OCI-LY3 (cell line): ENCODE results near the gene TRPM7.
A peak's percentile ranks its signal among the peaks of the same experiment; 100 is the strongest.

ENCODE experiments used
- H2AFZ ChIP-seq: fragments of 200-600, 300-600 bp; shearing (Covaris generic); 2 replicates; pipeline ENCODE4 v1.6.0; 2014; ENCODE audit warnings: antibody characterized with exemption, low read depth, low read length
- H3K27ac ChIP-seq: fragments of 200-600, 300-600 bp; sonication (generic); 2 replicates; pipeline ENCODE4 v1.5.1; 2014; ENCODE audit warnings: mild to moderate bottlenecking, low read length, moderate library complexity, mixed read lengths
- H3K27me3 ChIP-seq: fragments of 200-600, 300-600 bp; sonication (generic); 2 replicates; pipeline ENCODE4 v1.6.1; 2014; ENCODE audit warnings: low read depth, low read length, mixed read lengths
- H3K36me3 ChIP-seq: fragments of 200-600, 300-600 bp; sonication (generic); replicated peaks from 2 replicates; pipeline ENCODE3; 2014; ENCODE audit warnings: low read depth, low read length, mixed read lengths
- H3K4me1 ChIP-seq: fragments of 300-600, 200-600 bp; sonication (generic); 2 replicates; pipeline ENCODE4 v1.6.1; 2014; ENCODE audit warnings: low read length, mixed read lengths
- H3K4me2 ChIP-seq: fragments of 200-600, 300-600 bp; sonication (generic); 2 replicates; pipeline ENCODE4 v1.6.1; 2014; ENCODE audit warnings: low read length, mixed read lengths
- H3K4me3 ChIP-seq: fragments of 300-600, 200-600 bp; sonication (generic); 2 replicates; pipeline ENCODE4 v1.5.1; 2014; ENCODE audit warnings: antibody characterized with exemption, mild to moderate bottlenecking, low read length, moderate library complexity
- H3K79me2 ChIP-seq: fragments of 300-600, 200-600 bp; shearing (Covaris generic); 2 replicates; pipeline ENCODE4 v1.6.1; 2014; ENCODE audit warnings: mild to moderate bottlenecking, low read length, mixed read lengths
- H3K9ac ChIP-seq: fragments of 300-600, 200-600 bp; shearing (Covaris generic); 2 replicates; pipeline ENCODE4 v1.6.0; 2014; ENCODE audit warnings: mild to moderate bottlenecking, low read length, moderate library complexity
- H3K9me3 ChIP-seq: fragments of 200-600, 300-600 bp; shearing (Covaris generic); 2 replicates; pipeline ENCODE4 v1.6.1; 2014; ENCODE audit warnings: low read length, mixed read lengths; ENCODE audit not compliant: insufficient read depth
- H4K20me1 ChIP-seq: fragments of 200-600, 300-600 bp; sonication (generic); 2 replicates; pipeline ENCODE4 v1.6.1; 2016; ENCODE audit warnings: low read length, mixed read lengths; ENCODE audit not compliant: insufficient read depth
- EZH2phosphoT487 ChIP-seq: fragments of 200-600 bp; shearing (Covaris generic); IDR thresholded peaks from 2 replicates; pipeline ENCODE4 v1.6.1; 2018; ENCODE audit warnings: antibody characterized with exemption, mixed run types, low read depth
- TF ChIP-seq, protein P1 (sequence below): fragments of 200-600, 300-600 bp; sonication (generic); IDR thresholded peaks from 2 replicates; pipeline ENCODE4 v1.5.1; 2014; ENCODE audit warnings: antibody characterized with exemption, low read length, low read depth

Gene TRPM7

DNA sequence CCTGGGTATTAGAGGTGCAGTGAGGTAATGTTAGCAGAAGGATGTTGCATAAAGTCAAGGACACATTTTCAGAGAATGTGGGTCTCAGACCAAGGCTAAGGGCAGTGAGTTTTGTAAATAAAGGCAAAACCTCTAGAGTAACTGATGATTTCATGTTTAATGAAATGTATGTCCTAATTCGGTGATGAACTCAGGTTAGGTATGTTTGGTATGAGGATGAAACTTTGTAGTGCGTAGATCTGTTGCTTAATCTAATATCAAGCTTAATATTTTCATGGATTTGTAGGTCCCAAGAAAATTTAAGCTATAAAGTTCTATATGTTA is 143.7 kb downstream of the TRPM7 start:
- Histone ChIP-seq H3K4me1 (peaks cover 16% of the 10 kb centered on the region), H3K79me2 (no peaks in the 10 kb centered on the region), H3K27ac (no peak overlapping the region), H3K4me2 (peak overlapping the region; percentile 53; the same call in 1 of the 2 replicates), H3K4me3 (no peak overlapping the region), H3K9ac (no peak overlapping the region), H4K20me1 (no peaks in the 10 kb centered on the region), H3K9me3 (no peaks in the 10 kb centered on the region), H2AFZ (no peak overlapping the region), H3K27me3 (peaks cover 11% of the 10 kb centered on the region; the same call in 1 of the 2 replicates), H3K36me3 (no peaks in the 10 kb centered on the region)
- no peak for TF ChIP-seq EZH2phosphoT487
- TF ChIP-seq, protein P1, sequence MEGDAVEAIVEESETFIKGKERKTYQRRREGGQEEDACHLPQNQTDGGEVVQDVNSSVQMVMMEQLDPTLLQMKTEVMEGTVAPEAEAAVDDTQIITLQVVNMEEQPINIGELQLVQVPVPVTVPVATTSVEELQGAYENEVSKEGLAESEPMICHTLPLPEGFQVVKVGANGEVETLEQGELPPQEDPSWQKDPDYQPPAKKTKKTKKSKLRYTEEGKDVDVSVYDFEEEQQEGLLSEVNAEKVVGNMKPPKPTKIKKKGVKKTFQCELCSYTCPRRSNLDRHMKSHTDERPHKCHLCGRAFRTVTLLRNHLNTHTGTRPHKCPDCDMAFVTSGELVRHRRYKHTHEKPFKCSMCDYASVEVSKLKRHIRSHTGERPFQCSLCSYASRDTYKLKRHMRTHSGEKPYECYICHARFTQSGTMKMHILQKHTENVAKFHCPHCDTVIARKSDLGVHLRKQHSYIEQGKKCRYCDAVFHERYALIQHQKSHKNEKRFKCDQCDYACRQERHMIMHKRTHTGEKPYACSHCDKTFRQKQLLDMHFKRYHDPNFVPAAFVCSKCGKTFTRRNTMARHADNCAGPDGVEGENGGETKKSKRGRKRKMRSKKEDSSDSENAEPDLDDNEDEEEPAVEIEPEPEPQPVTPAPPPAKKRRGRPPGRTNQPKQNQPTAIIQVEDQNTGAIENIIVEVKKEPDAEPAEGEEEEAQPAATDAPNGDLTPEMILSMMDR, result no peak

DNA sequence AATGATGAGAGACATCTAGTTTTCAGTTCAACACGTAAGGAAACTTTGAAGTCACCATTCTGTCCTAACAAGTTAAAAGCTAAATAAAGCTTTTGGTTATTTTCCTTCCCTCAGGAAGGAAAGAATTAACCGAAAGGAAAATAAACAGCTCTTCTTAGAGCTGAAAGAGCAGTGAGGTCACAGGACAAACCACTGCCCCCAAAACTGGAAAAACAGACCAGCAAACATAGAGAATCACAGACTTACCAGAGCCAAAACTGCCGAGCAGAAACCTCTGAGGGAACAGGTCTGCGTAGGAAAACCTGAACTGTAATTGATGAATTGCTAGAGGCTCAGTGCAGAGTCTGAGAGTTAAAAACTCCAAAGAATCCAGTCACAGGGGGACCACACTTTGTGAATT is 154.8 kb downstream of the TRPM7 start:
- Histone ChIP-seq H3K36me3 (no peaks in the 10 kb centered on the region), H2AFZ (no peak overlapping the region), H3K4me2 (no peak overlapping the region), H3K9ac (no peak overlapping the region), H3K27ac (no peak overlapping the region), H3K4me3 (no peak overlapping the region), H3K4me1 (no peaks in the 10 kb centered on the region), H3K9me3 (no peaks in the 10 kb centered on the region), H3K79me2 (no peaks in the 10 kb centered on the region), H4K20me1 (no peaks in the 10 kb centered on the region), H3K27me3 (0 out of 2 replicates have a peak, but pooled peaks cover 1% of the 10 kb centered on the region)
- TF ChIP-seq EZH2phosphoT487, result no peak
- TF ChIP-seq, protein P1, result no peak

DNA sequence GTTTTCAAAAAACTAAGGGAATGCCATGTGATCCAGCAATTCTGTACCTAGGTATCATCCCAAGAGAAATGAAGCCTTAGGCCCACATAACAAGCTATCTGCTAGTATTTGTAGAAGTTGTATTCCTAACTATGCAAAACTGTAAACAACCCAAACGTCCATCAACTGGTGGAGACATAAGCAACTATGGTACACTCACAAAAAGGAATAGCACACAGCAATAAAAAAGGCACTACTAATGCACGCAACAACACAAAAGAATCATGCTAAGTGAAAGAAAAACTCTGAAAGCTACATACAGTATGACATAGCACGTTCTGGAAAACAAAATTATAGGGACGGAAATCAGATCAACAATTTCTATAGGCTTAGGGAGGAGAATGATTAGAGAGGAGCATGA is 155.4 kb downstream of the TRPM7 start:
- no peak overlapping the region for H3K27ac ChIP-seq
- no peak overlapping the region for H3K4me2 ChIP-seq

DNA sequence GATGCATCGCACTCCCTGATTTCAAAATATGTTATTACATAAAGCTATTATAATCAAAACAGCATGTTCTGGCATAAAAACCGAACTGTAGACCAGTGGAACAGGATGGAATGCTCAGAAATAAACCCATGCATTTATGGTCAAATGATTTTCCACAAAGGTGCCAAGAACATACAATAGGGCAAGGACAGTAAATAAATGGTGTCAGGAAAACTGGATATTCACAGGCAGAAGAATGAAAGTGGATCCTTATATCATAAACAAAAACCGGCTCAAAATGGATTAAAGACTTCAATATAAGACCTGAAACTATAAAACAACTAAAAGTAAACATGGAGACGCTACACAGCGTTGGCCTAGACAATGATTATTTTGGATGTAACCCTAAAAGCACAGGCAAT is 162.7 kb downstream of the TRPM7 start:
- no peak overlapping the region for H2AFZ ChIP-seq
- peaks cover 4% of the 10 kb centered on the region; the same call in 1 of the 2 replicates for H3K27me3 ChIP-seq
- no peaks in the 10 kb centered on the region for H3K9me3 ChIP-seq
- no peak overlapping the region for H3K27ac ChIP-seq
- H3K36me3 ChIP-seq, result no peaks in the 10 kb centered on the region
- no peaks in the 10 kb centered on the region for H3K4me1 ChIP-seq
- no peak overlapping the region for H3K9ac ChIP-seq
- no peak for TF ChIP-seq EZH2phosphoT487
- TF ChIP-seq, protein P1, result no peak
- no peaks in the 10 kb centered on the region for H3K79me2 ChIP-seq
- H3K4me3 ChIP-seq, result no peak overlapping the region
- H4K20me1 ChIP-seq, result no peaks in the 10 kb centered on the region
- no peak overlapping the region for H3K4me2 ChIP-seq

More for the DNA sequence above, 155.4 kb downstream of the TRPM7 start:
- Histone ChIP-seq H3K9ac (no peak overlapping the region), H3K36me3 (no peaks in the 10 kb centered on the region), H3K79me2 (no peaks in the 10 kb centered on the region), H3K27me3 (no peaks in the 10 kb centered on the region), H3K4me1 (no peaks in the 10 kb centered on the region), H2AFZ (no peak overlapping the region), H3K9me3 (no peaks in the 10 kb centered on the region), H3K4me3 (no peak overlapping the region), H4K20me1 (no peaks in the 10 kb centered on the region)
- TF ChIP-seq EZH2phosphoT487, result no peak
- TF ChIP-seq, protein P1, result no peak
